Immature natural killer cell (primary cell): ENCODE results near the gene CACFD1. TPM values are rescaled to one million over a fixed set of nuclear protein-coding genes. Genes with fewer than 3 reads are reported as not detected.

ENCODE experiments used
- DNase-seq, 3 donors: peaks; one replicate each; pipeline ENCODE4 v3.0.0; 2022; ENCODE audit warnings: mixed read lengths in 1 of 3
- H3K27ac Mint-ChIP-seq, 6 donors: one replicate each; pipeline ENCODE4 v1.8.0; 2020; ENCODE audit warnings: mixed read lengths in 6 of 6, mild to moderate bottlenecking in 5 of 6, inconsistent platforms in 4 of 6, moderate library complexity in 3 of 6
- H3K27me3 Mint-ChIP-seq, 3 donors: one replicate each; pipeline ENCODE4 v1.8.0; 2020 to 2021; ENCODE audit warnings: low read depth in 3 of 3, mild to moderate bottlenecking in 3 of 3, mixed read lengths in 3 of 3, moderate library complexity in 3 of 3, inconsistent platforms in 1 of 3
- H3K36me3 Mint-ChIP-seq, 3 donors: one replicate each; pipeline ENCODE4 v1.8.0; 2020; ENCODE audit warnings: mixed read lengths in 3 of 3, inconsistent platforms in 2 of 3, mild to moderate bottlenecking in 2 of 3
- H3K4me1 Mint-ChIP-seq, 2 donors: one replicate each; pipeline ENCODE4 v1.8.0; 2020; ENCODE audit warnings: inconsistent platforms in 2 of 2, mild to moderate bottlenecking in 2 of 2, mixed read lengths in 2 of 2, moderate library complexity in 1 of 2
- H3K4me3 Mint-ChIP-seq, 5 donors: one replicate each; pipeline ENCODE4 v1.8.0; 2020; ENCODE audit warnings: mild to moderate bottlenecking in 5 of 5, mixed read lengths in 5 of 5, inconsistent platforms in 3 of 5, moderate library complexity in 3 of 5
- H3K9me3 Mint-ChIP-seq, 6 donors: one replicate each; pipeline ENCODE4 v1.8.0; 2020; ENCODE audit warnings: mild to moderate bottlenecking in 6 of 6, mixed read lengths in 6 of 6, inconsistent platforms in 4 of 6, moderate library complexity in 3 of 6
- polyA plus RNA-seq, 3 donors: library from polyadenylated mRNA; unstranded; fragments of 300-500 nt; fragmentation: Illumina TruSeq; gene quantifications; one replicate each; pipeline ENCODE4 v1.2.3, GENCODE V29; 2021

Gene CACFD1
- polyA plus RNA-seq, 3 donors from 2014 or later: 5.3 to 11.3 (median 7.4) TPM

GRCh38 chr9:133487331-133487725 is 27.6 kb downstream of the CACFD1 start:
- Mint-ChIP-seq H3K27me3 (peaks cover 4 to 11% (median 7%) of the 10 kb centered on the region in 3 donors), H3K36me3 (no peaks in the 10 kb centered on the region), H3K4me3 (no peak overlapping the region), H3K27ac (no peak overlapping the region), H3K4me1 (peaks cover 3 to 7% of the 10 kb centered on the region in 2 donors), H3K9me3 (no peaks in the 10 kb centered on the region)
- DNase-seq: no peak

GRCh38 chr9:133488686-133489252 is 29.0 kb downstream of the CACFD1 start:
- Mint-ChIP-seq H3K27me3 (peaks cover 2 to 7% (median 4%) of the 10 kb centered on the region in 3 donors), H3K36me3 (no peaks in the 10 kb centered on the region), H3K4me3 (no peak overlapping the region), H3K4me1 (peaks cover 3 to 7% of the 10 kb centered on the region in 2 donors), H3K9me3 (no peaks in the 10 kb centered on the region), H3K27ac (no peak overlapping the region)
- no peak for DNase-seq

- H3K4me3 Mint-ChIP-seq: no peak overlapping the region
- H3K27me3 Mint-ChIP-seq: peaks cover 0 to 7% (median 4%) of the 10 kb centered on the region in 3 donors
- H3K36me3 Mint-ChIP-seq: no peaks in the 10 kb centered on the region
- no peak overlapping the region for H3K27ac Mint-ChIP-seq
- no peak for DNase-seq
- H3K4me1 Mint-ChIP-seq: peaks cover 3 to 7% of the 10 kb centered on the region in 2 donors
- no peaks in the 10 kb centered on the region for H3K9me3 Mint-ChIP-seq
These were observed 29.7 kb downstream of the CACFD1 start for GRCh38 chr9:133489253-133490190.

GRCh38 chr9:133490201-133490681 is 30.5 kb downstream of the CACFD1 start:
- no peak for DNase-seq
- H3K27me3 Mint-ChIP-seq: peaks cover 0 to 7% (median 4%) of the 10 kb centered on the region in 3 donors
- H3K4me1 Mint-ChIP-seq: peaks cover 3 to 7% of the 10 kb centered on the region in 2 donors
- no peaks in the 10 kb centered on the region for H3K36me3 Mint-ChIP-seq
- H3K4me3 Mint-ChIP-seq: no peak overlapping the region
- no peak overlapping the region for H3K27ac Mint-ChIP-seq
- H3K9me3 Mint-ChIP-seq: no peaks in the 10 kb centered on the region

- H3K36me3 Mint-ChIP-seq: no peaks in the 10 kb centered on the region
- H3K4me1 Mint-ChIP-seq: peaks cover 2 to 5% of the 10 kb centered on the region in 2 donors
- H3K4me3 Mint-ChIP-seq: no peak overlapping the region
- DNase-seq: no peak
- H3K27ac Mint-ChIP-seq: no peak overlapping the region
- H3K27me3 Mint-ChIP-seq: peaks cover 0 to 7% (median 4%) of the 10 kb centered on the region in 3 donors
- no peaks in the 10 kb centered on the region for H3K9me3 Mint-ChIP-seq
These were observed 31.3 kb downstream of the CACFD1 start for GRCh38 chr9:133490865-133491655.

GRCh38 chr9:133491656-133491925 is 31.8 kb downstream of the CACFD1 start:
- no peaks in the 10 kb centered on the region for H3K9me3 Mint-ChIP-seq
- H3K36me3 Mint-ChIP-seq: no peaks in the 10 kb centered on the region
- no peak overlapping the region for H3K27ac Mint-ChIP-seq
- H3K4me1 Mint-ChIP-seq: no peaks in the 10 kb centered on the region
- no peak for DNase-seq
- no peak overlapping the region for H3K4me3 Mint-ChIP-seq
- peaks cover 0 to 7% (median 4%) of the 10 kb centered on the region in 3 donors for H3K27me3 Mint-ChIP-seq

GRCh38 chr9:133492061-133493021 is 32.6 kb downstream of the CACFD1 start:
- Mint-ChIP-seq H3K4me3 (no peak overlapping the region), H3K4me1 (no peaks in the 10 kb centered on the region), H3K27ac (no peak overlapping the region), H3K36me3 (no peaks in the 10 kb centered on the region), H3K27me3 (peaks cover 0 to 9% (median 4%) of the 10 kb centered on the region in 3 donors), H3K9me3 (no peaks in the 10 kb centered on the region)
- DNase-seq: no peak

- Mint-ChIP-seq H3K9me3 (no peaks in the 10 kb centered on the region), H3K27me3 (peaks cover 0 to 12% (median 0%) of the 10 kb centered on the region in 3 donors), H3K36me3 (no peaks in the 10 kb centered on the region), H3K27ac (no peak overlapping the region), H3K4me3 (no peak overlapping the region), H3K4me1 (no peaks in the 10 kb centered on the region)
- no peak for DNase-seq
These were observed 33.6 kb downstream of the CACFD1 start for GRCh38 chr9:133493428-133493827.

GRCh38 chr9:133493845-133494540 is 34.2 kb downstream of the CACFD1 start:
- H3K36me3 Mint-ChIP-seq: no peaks in the 10 kb centered on the region

GRCh38 chr9:133494636-133495326 is 35.0 kb downstream of the CACFD1 start:
- Mint-ChIP-seq H3K9me3 (no peaks in the 10 kb centered on the region), H3K36me3 (no peaks in the 10 kb centered on the region), H3K4me3 (no peak overlapping the region), H3K4me1 (no peaks in the 10 kb centered on the region), H3K27ac (no peak overlapping the region), H3K27me3 (peaks cover 0 to 5% (median 0%) of the 10 kb centered on the region in 3 donors)
- no peak for DNase-seq

More at GRCh38 chr9:133493845-133494540, 34.2 kb downstream of the CACFD1 start:
- Mint-ChIP-seq H3K4me1 (no peaks in the 10 kb centered on the region), H3K27ac (no peak overlapping the region), H3K4me3 (no peak overlapping the region), H3K27me3 (peaks cover 0 to 12% (median 0%) of the 10 kb centered on the region in 3 donors), H3K9me3 (no peaks in the 10 kb centered on the region)
- DNase-seq: no peak

- Mint-ChIP-seq H3K4me1 (no peaks in the 10 kb centered on the region), H3K9me3 (no peaks in the 10 kb centered on the region)
These were observed 35.8 kb downstream of the CACFD1 start for GRCh38 chr9:133495327-133496293.

More at GRCh38 chr9:133495327-133496293, 35.8 kb downstream of the CACFD1 start:
- no peak for DNase-seq
- Mint-ChIP-seq H3K27me3 (peaks cover 0 to 8% (median 0%) of the 10 kb centered on the region in 3 donors), H3K27ac (no peak overlapping the region), H3K36me3 (no peaks in the 10 kb centered on the region), H3K4me3 (no peak overlapping the region)
